ENCODE measurements around the gene GRIN1.

Gene GRIN1

GRCh38 chr9:137164370-137165249 lies 25.7 kb downstream of the GRIN1 start:
- no peak for DNase-seq (ENCODE audit: low spot score)

- DNase-seq (ENCODE audit: low spot score), result no peak
These were observed 26.4 kb downstream of the GRIN1 start for GRCh38 chr9:137165250-137165836.

GRCh38 chr9:137166380-137167229 lies 27.7 kb downstream of the GRIN1 start:
- no peak for DNase-seq (ENCODE audit: low spot score)

- DNase-seq (ENCODE audit: low spot score), result no peak
These were observed 28.4 kb downstream of the GRIN1 start for GRCh38 chr9:137167277-137167746.

GRCh38 chr9:137167747-137168572 lies 29.0 kb downstream of the GRIN1 start:
- DNase-seq (ENCODE audit: low spot score), result no peak

- DNase-seq (ENCODE audit: low spot score), result no peak
These were observed 29.6 kb downstream of the GRIN1 start for GRCh38 chr9:137168573-137168903.

GRCh38 chr9:137168904-137169856 lies 30.2 kb downstream of the GRIN1 start:
- DNase-seq (ENCODE audit: low spot score), result no peak

- DNase-seq (ENCODE audit: low spot score), result no peak
These were observed 31.0 kb downstream of the GRIN1 start, which contains the start of gene LRRC26 for GRCh38 chr9:137169896-137170358. TSS of gene LRRC26 (minus strand) at chr9:137170051. CDS start at chr9:137169943, 108 bp downstream.

- DNase-seq (ENCODE audit: low spot score), result no peak
These were observed 31.7 kb downstream of the GRIN1 start for GRCh38 chr9:137170486-137171148.

- DNase-seq (ENCODE audit: low spot score), result no peak
These were observed 32.4 kb downstream of the GRIN1 start for GRCh38 chr9:137171149-137171900.

- DNase-seq (ENCODE audit: low spot score), result no peak
These were observed 34.2 kb downstream of the GRIN1 start for GRCh38 chr9:137172901-137173795.

- no peak for DNase-seq (ENCODE audit: low spot score)
These were observed 35.1 kb downstream of the GRIN1 start for GRCh38 chr9:137173796-137174664.

- DNase-seq (ENCODE audit: low spot score), result no peak
These were observed 35.9 kb downstream of the GRIN1 start for GRCh38 chr9:137174722-137175293.

- no peak for DNase-seq (ENCODE audit: low spot score)
These were observed 36.5 kb downstream of the GRIN1 start for GRCh38 chr9:137175345-137175961.

- DNase-seq (ENCODE audit: low spot score), result peak; percentile 36
These were observed 37.6 kb downstream of the GRIN1 start for GRCh38 chr9:137176302-137177182.

All from hematopoietic multipotent progenitor cell treated with erythropoietin and hydrocortisone succinate and interleukin-3 and kit ligand, for 17 days (in vitro differentiated cells).